Kidney (tissue), 14 donors: Measurements from ENCODE around the gene SMG6. TPM values are rescaled to one million over a fixed set of nuclear protein-coding genes. Genes with fewer than 3 reads are reported as not detected.
A peak's percentile ranks its signal among the peaks of the same experiment; 100 is the strongest.

Source experiments
- DNase-seq, 5 donors: peaks; one replicate each; pipeline ENCODE4 v3.0.0-alpha.2; 2013 to 2020
- FAIRE-seq: peaks from 2 replicates; lab custom pipeline; 2012; peaks lifted over from hg19 to GRCh38; lab: Jason Lieb, UNC
- H3K27ac ChIP-seq, 2 donors: one replicate each; pipeline ENCODE4 v1.7.0; 2013; ENCODE audit warnings: low read depth in 2 of 2, low read length in 2 of 2, inconsistent platforms in 1 of 2
- H3K27me3 ChIP-seq: one replicate; pipeline ENCODE4 v1.7.1; 2013; ENCODE audit warnings: low read length, inconsistent platforms; ENCODE audit not compliant: control insufficient read depth, insufficient read depth
- H3K36me3 ChIP-seq, 3 donors: one replicate each; pipeline versions ENCODE4 v1.7.0 to v1.7.1; 2013; ENCODE audit warnings: low read length in 3 of 3, control low read depth in 1 of 3, inconsistent platforms in 1 of 3; ENCODE audit not compliant: insufficient read depth in 3 of 3, control insufficient read depth in 2 of 3
- H3K4me1 ChIP-seq, 3 donors: one replicate each; pipeline versions ENCODE4 v1.7.0 to v1.7.1; 2013; ENCODE audit warnings: low read length in 3 of 3, inconsistent platforms in 1 of 3, low read depth in 1 of 3; ENCODE audit not compliant: control insufficient read depth in 2 of 3, insufficient read depth in 2 of 3
- H3K4me3 ChIP-seq, 3 donors: one replicate each; pipeline versions ENCODE4 v1.7.0 to v1.8.1; 2013; ENCODE audit warnings: low read length in 3 of 3, control low read depth in 1 of 3, inconsistent platforms in 1 of 3
- H3K9ac ChIP-seq, 3 donors: one replicate each; pipeline versions ENCODE4 v1.7.0 to v1.7.1; 2013; ENCODE audit warnings: low read length in 3 of 3, control low read depth in 1 of 3, inconsistent platforms in 1 of 3
- H3K9me3 ChIP-seq, 3 donors: one replicate each; pipeline versions ENCODE4 v1.7.0 to v1.7.1; 2013; ENCODE audit warnings: low read length in 3 of 3, control low read depth in 1 of 3, inconsistent platforms in 1 of 3; ENCODE audit not compliant: control insufficient read depth in 2 of 3, insufficient read depth in 1 of 3
- intact Hi-C: fragments of 100-400 bp; cut with DNase I; formaldehyde crosslinking; loops from one replicate; pipeline ENCODE4 v1.11.1; 2022
- polyA plus RNA-seq: library from polyadenylated mRNA; stranded (reverse); fragments of 350-450 nt; fragmentation: Illumina TruSeq; extraction: RNeasy Lipid Tissue Mini Kit (QIAGEN cat#74804); gene quantifications from one replicate; pipeline ENCODE4 v1.2.3, GENCODE V29; 2014; ENCODE audit warnings: low read depth, low replicate concordance; ENCODE audit not compliant: insufficient read depth
- total RNA-seq: library from RNA; stranded (reverse); fragmentation: NEBNext Ultra II Directional; extraction: Animal tissue kit (Norgen Biotek cat#: 25700); gene quantifications from one replicate; pipeline ENCODE4 v1.2.1, GENCODE V29; 2021
- TF ChIP-seq, protein P1 (sequence below): IDR thresholded peaks from 3 replicates; pipeline ENCODE4 v1.5.1; 2012; ENCODE audit warnings: mild to moderate bottlenecking, moderate library complexity, borderline replicate concordance; ENCODE audit not compliant: insufficient read depth; ENCODE audit errors: extremely low read depth
- donor health status: control.
- donor health status: control.
- donor health status: control.
- donor health status: control.
- donor health status: control.
- donor health status: DM: yes; HTN: yes; CAD: no.
- donor health status: Normal renal cell carcinoma (clear cell type).

Gene SMG6
- total and polyA plus RNA-seq, 2 donors from 2014 or later, result 20.6 to 37.3 TPM

DNA sequence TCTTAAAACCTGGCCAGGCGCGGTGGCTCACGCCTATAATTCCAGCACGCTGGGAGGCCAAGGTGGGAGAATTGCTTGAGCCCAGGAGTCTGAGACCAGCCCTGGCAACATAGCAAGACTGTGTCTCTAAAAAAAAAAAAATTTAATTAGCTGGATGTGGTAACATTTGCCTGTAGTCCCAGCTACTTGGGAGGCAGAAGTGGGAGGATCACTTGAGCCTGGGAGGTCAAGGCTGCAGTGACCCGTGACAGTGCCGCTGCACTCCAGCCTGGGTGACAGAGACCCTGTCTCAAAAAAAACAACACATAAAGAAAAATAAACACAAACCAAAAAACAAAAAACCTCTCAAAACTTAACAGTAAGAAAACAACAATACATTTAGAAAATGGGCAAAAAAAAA, 106.3 kb downstream of the SMG6 start:
- intact Hi-C loops, result no loop called here
- Histone ChIP-seq H3K9me3 (no peaks in the 10 kb centered on the region), H3K9ac (no peak overlapping the region), H3K4me3 (no peak overlapping the region), H3K4me1 (peaks cover 0 to 2% (median 0%) of the 10 kb centered on the region in 3 donors), H3K27me3 (no peaks in the 10 kb centered on the region), H3K27ac (no peak overlapping the region), H3K36me3 (peaks cover 0 to 2% (median 0%) of the 10 kb centered on the region in 3 donors)
- FAIRE-seq (no peak), DNase-seq (peak in 1 of 5 donors; percentile 34)
- TF ChIP-seq, protein P1, sequence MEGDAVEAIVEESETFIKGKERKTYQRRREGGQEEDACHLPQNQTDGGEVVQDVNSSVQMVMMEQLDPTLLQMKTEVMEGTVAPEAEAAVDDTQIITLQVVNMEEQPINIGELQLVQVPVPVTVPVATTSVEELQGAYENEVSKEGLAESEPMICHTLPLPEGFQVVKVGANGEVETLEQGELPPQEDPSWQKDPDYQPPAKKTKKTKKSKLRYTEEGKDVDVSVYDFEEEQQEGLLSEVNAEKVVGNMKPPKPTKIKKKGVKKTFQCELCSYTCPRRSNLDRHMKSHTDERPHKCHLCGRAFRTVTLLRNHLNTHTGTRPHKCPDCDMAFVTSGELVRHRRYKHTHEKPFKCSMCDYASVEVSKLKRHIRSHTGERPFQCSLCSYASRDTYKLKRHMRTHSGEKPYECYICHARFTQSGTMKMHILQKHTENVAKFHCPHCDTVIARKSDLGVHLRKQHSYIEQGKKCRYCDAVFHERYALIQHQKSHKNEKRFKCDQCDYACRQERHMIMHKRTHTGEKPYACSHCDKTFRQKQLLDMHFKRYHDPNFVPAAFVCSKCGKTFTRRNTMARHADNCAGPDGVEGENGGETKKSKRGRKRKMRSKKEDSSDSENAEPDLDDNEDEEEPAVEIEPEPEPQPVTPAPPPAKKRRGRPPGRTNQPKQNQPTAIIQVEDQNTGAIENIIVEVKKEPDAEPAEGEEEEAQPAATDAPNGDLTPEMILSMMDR, result no peak

DNA sequence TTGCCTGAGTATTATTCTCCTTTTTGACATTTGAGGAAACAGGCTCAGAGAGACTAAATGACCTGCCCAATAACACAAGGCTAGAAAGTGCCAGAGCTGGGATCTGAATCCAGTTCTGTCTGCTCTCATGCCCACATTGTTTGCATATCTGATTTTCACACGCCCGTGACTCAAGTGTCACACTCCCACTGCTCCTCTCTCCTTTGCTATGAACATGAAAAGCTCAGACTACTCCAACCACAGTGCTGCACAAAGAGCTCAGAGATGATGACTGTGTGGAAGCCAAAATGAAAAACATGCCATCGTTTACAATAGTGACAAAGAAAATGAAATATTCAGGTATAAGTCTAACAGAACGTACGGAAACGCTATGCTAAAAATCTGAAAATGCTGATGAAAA, 107.9 kb downstream of the SMG6 start:
- FAIRE-seq, result no peak
- no peak overlapping the region for H3K27ac ChIP-seq

DNA sequence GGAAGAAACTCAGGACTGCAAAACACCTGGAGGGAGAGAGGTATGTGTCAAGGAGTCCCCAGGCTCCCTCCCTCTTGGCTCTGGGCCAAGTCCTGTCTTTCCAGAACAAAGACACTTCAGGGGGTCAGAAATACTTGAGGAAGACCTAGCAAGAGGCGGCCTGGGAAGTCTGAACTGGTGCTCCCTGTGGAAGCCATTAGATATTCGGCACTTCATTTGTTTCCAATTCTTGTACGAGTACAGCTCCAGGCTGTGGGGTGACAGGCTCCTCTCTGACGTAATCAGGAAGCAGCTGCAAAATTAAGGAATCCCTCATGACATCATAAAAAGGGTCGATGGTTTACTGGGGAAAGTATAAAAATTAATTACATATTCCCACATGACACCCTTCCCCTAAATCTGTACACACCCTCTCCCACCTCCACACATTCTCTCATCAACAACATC, 108.7 kb downstream of the SMG6 start:
- TF ChIP-seq, protein P1, result no peak
- intact Hi-C loops, result no loop called here
- Histone ChIP-seq H3K4me3 (no peak overlapping the region), H3K4me1 (peaks cover 0 to 11% (median 6%) of the 10 kb centered on the region in 3 donors), H3K27me3 (no peaks in the 10 kb centered on the region), H3K27ac (no peak overlapping the region), H3K9me3 (no peaks in the 10 kb centered on the region), H3K36me3 (peaks cover 0 to 5% (median 0%) of the 10 kb centered on the region in 3 donors), H3K9ac (no peak overlapping the region)
- DNase-seq (no peak), FAIRE-seq (no peak)

More for the DNA sequence above, 107.9 kb downstream of the SMG6 start:
- TF ChIP-seq, protein P1, result no peak
- no peak for DNase-seq
- no peaks in the 10 kb centered on the region for H3K9me3 ChIP-seq
- H3K4me3 ChIP-seq, result no peak overlapping the region
- no peak overlapping the region for H3K9ac ChIP-seq
- peaks cover 0 to 8% (median 0%) of the 10 kb centered on the region in 3 donors for H3K4me1 ChIP-seq
- intact Hi-C loops, result no loop called here
- H3K36me3 ChIP-seq, result peaks cover 0 to 4% (median 0%) of the 10 kb centered on the region in 3 donors
- no peaks in the 10 kb centered on the region for H3K27me3 ChIP-seq
